GM18909 (cell line): Measurements from ENCODE around the gene RNASEH2A.
A peak's percentile ranks its signal among the peaks of the same experiment; 100 is the strongest.

Experiments used
- ATAC-seq: cut with Tn5 transposase; IDR thresholded peaks from one replicate; pipeline ENCODE4 v1.9.1; 2021; ENCODE audit warnings: mild to moderate bottlenecking; ENCODE audit not compliant: unreplicated experiment, poor library complexity

RNASEH2A gene

GRCh38 chr19:12847159-12848139 is 41.1 kb downstream of the RNASEH2A start:
- peak; percentile 65 for ATAC-seq

GRCh38 chr19:12856653-12857052 is 50.3 kb downstream of the RNASEH2A start:
- ATAC-seq: no peak

GRCh38 chr19:12858041-12858928 is 51.9 kb downstream of the RNASEH2A start:
- ATAC-seq: no peak

- ATAC-seq: no peak
Observed at GRCh38 chr19:12859546-12859945, 53.2 kb downstream of the RNASEH2A start.
